Stimulated activated CD4-positive, alpha-beta T cell treated with anti-CD3 and anti-CD28 coated beads, Interleukin-1b, Interleukin-23, amount 100 ng/mL, for 24 hours (primary cell): ENCODE data around the gene HOGA1.
"Not testable (repeated sequence)": the region's sequence is repeated elsewhere in the genome, so short reads cannot be mapped to it uniquely, and the experiment has no call there.

Source experiments
- DNase-seq, 4 experiments: peaks; one replicate each; pipeline ENCODE4 v3.0.0-alpha.2; 2020; ENCODE audit warnings: low read depth in 4 of 4, low spot score in 1 of 4

The HOGA1 gene

GRCh38 chr10:97607095-97607636 is 23.0 kb downstream of the HOGA1 start:
- DNase-seq: no peak

- no peak for DNase-seq
Measured at GRCh38 chr10:97608991-97609561, 24.9 kb downstream of the HOGA1 start.

GRCh38 chr10:97611473-97611872 is 27.3 kb downstream of the HOGA1 start:
- DNase-seq: no peak

GRCh38 chr10:97612386-97612785 is 28.2 kb downstream of the HOGA1 start:
- DNase-seq: no peak

GRCh38 chr10:97618285-97618684 is 34.1 kb downstream of the HOGA1 start:
- no peak for DNase-seq

GRCh38 chr10:97618733-97619132 is 34.5 kb downstream of the HOGA1 start:
- no peak for DNase-seq

GRCh38 chr10:97623277-97623676 is 39.1 kb downstream of the HOGA1 start:
- DNase-seq: no peak

GRCh38 chr10:97627731-97628130 is 43.5 kb downstream of the HOGA1 start:
- no peak for DNase-seq

- no peak for DNase-seq
Measured at GRCh38 chr10:97628228-97628627, 44.0 kb downstream of the HOGA1 start.

- no peak for DNase-seq
Measured at GRCh38 chr10:97629289-97629688, 45.1 kb downstream of the HOGA1 start.

GRCh38 chr10:97631098-97631497 is 46.9 kb downstream of the HOGA1 start:
- DNase-seq: no peak

- peak; percentile 73 to 87 (median 82) for DNase-seq
Measured at GRCh38 chr10:97632949-97633884, 49.0 kb downstream of the HOGA1 start, which contains the start of gene MORN4. Gene MORN4 (minus strand): TSS chr10:97633500. CDS start chr10:97619653, 13,847 bp downstream.

- no peak for DNase-seq
Measured at GRCh38 chr10:97633921-97634320, 49.7 kb downstream of the HOGA1 start.

GRCh38 chr10:97635577-97635976 is 51.4 kb downstream of the HOGA1 start:
- DNase-seq: no peak

- not testable (repeated sequence) for DNase-seq
Measured at GRCh38 chr10:97639090-97639489, 54.9 kb downstream of the HOGA1 start.

GRCh38 chr10:97640174-97640867 is 56.1 kb downstream of the HOGA1 start, which contains the start of gene PI4K2A:
Gene PI4K2A (plus strand): TSS chr10:97640671. CDS start chr10:97640743, 72 bp downstream.
- peak; percentile 97 to 99 (median 98) for DNase-seq

GRCh38 chr10:97640868-97641811 is 57.0 kb downstream of the HOGA1 start:
- no peak for DNase-seq

GRCh38 chr10:97642471-97643159 is 58.4 kb downstream of the HOGA1 start:
- not testable (repeated sequence) for DNase-seq

- no peak for DNase-seq
Measured at GRCh38 chr10:97643441-97643985, 59.3 kb downstream of the HOGA1 start.
